Cardiac fibroblast (primary cell): Measurements from ENCODE around the gene CELF2.

ENCODE experiments used
- DNase-seq, 2 donors: peaks; one replicate each; pipeline versions ENCODE4 v3.0.0 to v3.0.0-alpha.2; 2010; ENCODE audit warnings: low read depth in 2 of 2
- H3K4me3 ChIP-seq, 2 donors: replicated peaks in 1 of 2; 1 replicate in 1 of 2; 2 replicates in 1 of 2; pipeline ENCODE4 v1.5.1; 2011; ENCODE audit warnings: low read depth in 2 of 2, low read length in 2 of 2, mild to moderate bottlenecking in 2 of 2, moderate library complexity in 1 of 2
- TF ChIP-seq, protein P1 (sequence below): IDR thresholded peaks from one replicate; pipeline ENCODE4 v1.5.1; 2011; ENCODE audit warnings: low read depth, mild to moderate bottlenecking, low read length, inconsistent platforms

The CELF2 gene

GRCh38 chr10:11057018-11057417 is 39.3 kb downstream of the CELF2 start:
- H3K4me3 ChIP-seq = no peak overlapping the region
- TF ChIP-seq, protein P1, sequence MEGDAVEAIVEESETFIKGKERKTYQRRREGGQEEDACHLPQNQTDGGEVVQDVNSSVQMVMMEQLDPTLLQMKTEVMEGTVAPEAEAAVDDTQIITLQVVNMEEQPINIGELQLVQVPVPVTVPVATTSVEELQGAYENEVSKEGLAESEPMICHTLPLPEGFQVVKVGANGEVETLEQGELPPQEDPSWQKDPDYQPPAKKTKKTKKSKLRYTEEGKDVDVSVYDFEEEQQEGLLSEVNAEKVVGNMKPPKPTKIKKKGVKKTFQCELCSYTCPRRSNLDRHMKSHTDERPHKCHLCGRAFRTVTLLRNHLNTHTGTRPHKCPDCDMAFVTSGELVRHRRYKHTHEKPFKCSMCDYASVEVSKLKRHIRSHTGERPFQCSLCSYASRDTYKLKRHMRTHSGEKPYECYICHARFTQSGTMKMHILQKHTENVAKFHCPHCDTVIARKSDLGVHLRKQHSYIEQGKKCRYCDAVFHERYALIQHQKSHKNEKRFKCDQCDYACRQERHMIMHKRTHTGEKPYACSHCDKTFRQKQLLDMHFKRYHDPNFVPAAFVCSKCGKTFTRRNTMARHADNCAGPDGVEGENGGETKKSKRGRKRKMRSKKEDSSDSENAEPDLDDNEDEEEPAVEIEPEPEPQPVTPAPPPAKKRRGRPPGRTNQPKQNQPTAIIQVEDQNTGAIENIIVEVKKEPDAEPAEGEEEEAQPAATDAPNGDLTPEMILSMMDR = no peak
- no peak for DNase-seq

- TF ChIP-seq, protein P1 = no peak
- DNase-seq = no peak
- no peak overlapping the region for H3K4me3 ChIP-seq
Observed at GRCh38 chr10:11057448-11057847, 39.8 kb downstream of the CELF2 start.

GRCh38 chr10:11057994-11058393 is 40.3 kb downstream of the CELF2 start:
- TF ChIP-seq, protein P1 = no peak
- no peak for DNase-seq
- no peak overlapping the region for H3K4me3 ChIP-seq

DNA sequence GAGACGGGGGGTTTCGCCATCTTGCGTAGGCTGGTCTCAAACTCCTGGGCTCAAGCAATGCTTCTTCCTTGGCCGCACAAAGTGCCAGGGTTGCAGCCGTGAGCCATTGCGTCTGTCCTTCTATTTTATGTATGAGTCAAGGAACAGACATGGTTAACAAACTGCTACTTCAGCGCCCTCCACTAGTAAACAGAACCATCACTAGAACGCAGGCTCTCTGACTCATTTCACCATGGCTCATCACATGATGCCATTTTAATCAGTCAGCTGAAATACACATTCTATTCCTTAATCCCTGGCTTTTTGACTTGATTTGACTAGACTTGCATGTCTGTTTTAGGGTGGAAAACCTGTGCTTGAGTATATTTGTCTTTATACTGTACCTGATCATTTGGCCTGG is 41.3 kb downstream of the CELF2 start:
- DNase-seq = peak in 1 of 2 donors; percentile 27
- H3K4me3 ChIP-seq = no peak overlapping the region
- TF ChIP-seq, protein P1 = no peak

DNA sequence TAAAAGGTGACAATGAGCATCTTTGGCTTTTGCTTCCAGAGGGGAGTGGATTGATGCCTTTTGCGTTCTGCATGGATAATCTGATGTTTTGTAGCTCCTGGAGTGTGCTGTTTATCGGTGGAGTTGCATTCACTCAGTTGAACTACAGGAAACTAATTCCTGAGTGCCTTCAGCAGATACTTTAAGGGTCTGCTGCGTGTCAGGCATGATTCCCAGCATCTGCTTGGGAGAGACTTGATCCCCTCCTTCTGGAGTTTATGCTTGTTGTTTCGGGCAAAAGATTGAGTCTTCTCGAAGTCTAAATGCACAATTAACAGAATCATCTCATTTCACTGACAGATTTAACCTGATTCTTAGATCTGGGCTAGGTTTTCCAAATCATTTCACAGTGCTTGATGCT is 46.2 kb downstream of the CELF2 start:
- TF ChIP-seq, protein P1 = no peak
- no peak for DNase-seq
- no peak overlapping the region for H3K4me3 ChIP-seq

DNA sequence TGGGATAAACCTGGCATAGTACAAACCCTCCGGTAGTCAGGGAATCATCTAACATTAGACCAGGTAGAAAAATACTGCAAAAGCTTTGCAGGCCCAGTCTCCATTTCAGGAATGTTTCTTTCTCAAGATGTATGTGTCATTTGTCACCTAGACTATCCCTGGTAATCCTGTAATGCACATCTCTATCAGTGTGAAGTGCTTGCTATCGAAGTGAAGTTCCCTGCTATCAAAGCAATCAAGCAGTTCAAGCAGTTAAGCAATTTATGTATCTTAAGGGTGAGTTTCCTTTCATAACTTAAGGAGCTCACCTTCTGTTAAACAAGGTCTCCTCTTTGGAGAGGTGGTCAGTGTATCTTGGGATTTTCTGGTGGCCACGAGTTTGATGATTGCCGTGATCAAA is 47.2 kb downstream of the CELF2 start:
- TF ChIP-seq, protein P1 = no peak
- DNase-seq = no peak
- no peak overlapping the region for H3K4me3 ChIP-seq

GRCh38 chr10:11065567-11065966 is 47.9 kb downstream of the CELF2 start:
- TF ChIP-seq, protein P1 = no peak
- no peak for DNase-seq
- H3K4me3 ChIP-seq = no peak overlapping the region
